HL-60/S4 treated with retinoic acid at 250 ng/mL for 4 days and 3 days (cell line): ENCODE results near the gene KRTAP3-2.

ENCODE experiments used
- in situ Hi-C: fragments of 300-500 bp; cut with MboI; formaldehyde crosslinking; loops from 2 replicates; pipeline ENCODE4 v1.7.0; 2022; ENCODE audit warnings: low sequenced_read_pairs

The KRTAP3-2 gene

GRCh38 chr17:41012326-41013120, 12.8 kb upstream of the KRTAP3-2 start:
- in situ Hi-C loops = no loop called here

- in situ Hi-C loops = no loop called here
Measured at GRCh38 chr17:41010441-41010840, 10.7 kb upstream of the KRTAP3-2 start.

- in situ Hi-C loops = no loop called here
Measured at GRCh38 chr17:41009936-41010335, 10.2 kb upstream of the KRTAP3-2 start.

- in situ Hi-C loops = no loop called here
Measured at GRCh38 chr17:41009301-41009760, 9.6 kb upstream of the KRTAP3-2 start.

- in situ Hi-C loops = no loop called here
Measured at GRCh38 chr17:41008811-41009210, 9.1 kb upstream of the KRTAP3-2 start, which contains the start of gene KRTAP3-1. Gene KRTAP3-1, minus strand, starts transcription at chr17:41009128. Its CDS starts 54 bp downstream, at chr17:41009074.

GRCh38 chr17:41004397-41004796, 4.7 kb upstream of the KRTAP3-2 start:
- in situ Hi-C loops = no loop called here

- in situ Hi-C loops = no loop called here
Measured at GRCh38 chr17:41003926-41004325, 4.2 kb upstream of the KRTAP3-2 start.

GRCh38 chr17:41002814-41003213, 3.1 kb upstream of the KRTAP3-2 start:
- in situ Hi-C loops = no loop called here

GRCh38 chr17:41001795-41002194, 2.1 kb upstream of the KRTAP3-2 start:
- in situ Hi-C loops = no loop called here

- in situ Hi-C loops = no loop called here
Measured at GRCh38 chr17:40997361-40997760, 2.3 kb downstream of the KRTAP3-2 start.

GRCh38 chr17:40996829-40997228, 2.9 kb downstream of the KRTAP3-2 start:
- in situ Hi-C loops = no loop called here

GRCh38 chr17:40995116-40995515, 4.6 kb downstream of the KRTAP3-2 start:
- in situ Hi-C loops = no loop called here

GRCh38 chr17:40993839-40994238, 5.9 kb downstream of the KRTAP3-2 start, which contains the start of gene KRTAP3-3:
Gene KRTAP3-3, minus strand, starts transcription at chr17:40994164. Its CDS starts 67 bp downstream, at chr17:40994097.
- in situ Hi-C loops = no loop called here

GRCh38 chr17:40993084-40993483, 6.6 kb downstream of the KRTAP3-2 start:
- in situ Hi-C loops = no loop called here

GRCh38 chr17:40992666-40993065, 7.0 kb downstream of the KRTAP3-2 start:
- in situ Hi-C loops = no loop called here

GRCh38 chr17:40986920-40987319, 12.8 kb downstream of the KRTAP3-2 start:
- in situ Hi-C loops = no loop called here

- in situ Hi-C loops = no loop called here
Measured at GRCh38 chr17:40984226-40984625, 15.5 kb downstream of the KRTAP3-2 start, which contains the start of gene KRT40. Gene KRT40, minus strand, starts transcription at chr17:40984326. Its CDS starts 53 bp downstream, at chr17:40984273.

- in situ Hi-C loops = no loop called here
Measured at GRCh38 chr17:40981115-40981514, 18.6 kb downstream of the KRTAP3-2 start.

- in situ Hi-C loops = no loop called here
Measured at GRCh38 chr17:40980596-40980995, 19.1 kb downstream of the KRTAP3-2 start.

- in situ Hi-C loops = no loop called here
Measured at GRCh38 chr17:40980117-40980516, 19.6 kb downstream of the KRTAP3-2 start.

- in situ Hi-C loops = no loop called here
Measured at GRCh38 chr17:40978575-40979151, 21.0 kb downstream of the KRTAP3-2 start.

- in situ Hi-C loops = no loop called here
Measured at GRCh38 chr17:40975516-40975915, 24.2 kb downstream of the KRTAP3-2 start.
